Loucy (cell line): ENCODE measurements around the gene STXBP5.

Experiments used
- H2AFZ ChIP-seq: fragments of 200-600 bp; sonication (generic); 2 replicates; pipeline ENCODE4 v1.6.0; 2016; ENCODE audit warnings: antibody characterized with exemption, mild to moderate bottlenecking, low read length, moderate library complexity
- H3F3A ChIP-seq: fragments of 200-600 bp; 2 replicates; pipeline ENCODE4 v1.6.0; 2016; ENCODE audit warnings: antibody characterized with exemption, low read depth, mild to moderate bottlenecking
- H3K27me3 ChIP-seq: fragments of 200-600 bp; sonication (generic); 2 replicates; pipeline ENCODE4 v1.6.1; 2014; ENCODE audit warnings: low read length, mild to moderate bottlenecking; ENCODE audit not compliant: insufficient read depth, poor library complexity, severe bottlenecking
- H3K36me3 ChIP-seq: fragments of 200-600 bp; sonication (generic); 2 replicates; pipeline ENCODE4 v1.6.1; 2016; ENCODE audit warnings: low read length; ENCODE audit not compliant: insufficient read depth
- H3K4me1 ChIP-seq: fragments of 200-600 bp; sonication (generic); 2 replicates; pipeline ENCODE4 v1.5.1; 2014; ENCODE audit warnings: low read length, mild to moderate bottlenecking; ENCODE audit not compliant: insufficient read depth, poor library complexity, severe bottlenecking
- H3K4me2 ChIP-seq: fragments of 200-600 bp; sonication (generic); 2 replicates; pipeline ENCODE4 v1.6.0; 2014; ENCODE audit warnings: antibody characterized with exemption, low read length, low read depth, mild to moderate bottlenecking; ENCODE audit not compliant: poor library complexity, severe bottlenecking
- H3K4me3 ChIP-seq: fragments of 200-600 bp; sonication (generic); 2 replicates; pipeline ENCODE4 v1.5.1; 2014; ENCODE audit warnings: low read length, mild to moderate bottlenecking, mixed read lengths; ENCODE audit not compliant: poor library complexity, severe bottlenecking
- H3K79me2 ChIP-seq: fragments of 200-600 bp; sonication (generic); 2 replicates; pipeline ENCODE4 v1.6.1; 2014; ENCODE audit warnings: low read length; ENCODE audit not compliant: insufficient read depth
- H3K9ac ChIP-seq: fragments of 200-600 bp; sonication (generic); 2 replicates; pipeline ENCODE4 v1.6.0; 2014; ENCODE audit warnings: mild to moderate bottlenecking, low read depth, low read length, moderate library complexity; ENCODE audit not compliant: poor library complexity, severe bottlenecking
- H3K9me2 ChIP-seq: fragments of 200-600 bp; sonication (generic); replicated peaks from 2 replicates; pipeline ENCODE4 v1.6.1; 2016; ENCODE audit warnings: low read depth, low read length, mixed read lengths
- H3K9me3 ChIP-seq: fragments of 200-600 bp; sonication (generic); 2 replicates; pipeline ENCODE4 v1.6.1; 2014; ENCODE audit warnings: mild to moderate bottlenecking, antibody characterized with exemption, low read length, low read depth; ENCODE audit not compliant: insufficient read depth
- H4K20me1 ChIP-seq: fragments of 200-600 bp; sonication (generic); 2 replicates; pipeline ENCODE4 v1.6.0; 2014; ENCODE audit warnings: antibody characterized with exemption, low read length, mild to moderate bottlenecking; ENCODE audit not compliant: insufficient read depth, poor library complexity, severe bottlenecking
- EZH2phosphoT487 ChIP-seq: fragments of 200-600 bp; IDR thresholded peaks from 2 replicates; pipeline ENCODE4 v1.6.1; 2018; ENCODE audit warnings: antibody characterized with exemption, mild to moderate bottlenecking, moderate library complexity, borderline replicate concordance
- TF ChIP-seq, protein P1 (sequence below): fragments of 200-600 bp; sonication (generic); conservative IDR thresholded peaks from 2 replicates; pipeline ENCODE4 v1.5.1; 2014; ENCODE audit warnings: mild to moderate bottlenecking, antibody characterized with exemption, low read length

The STXBP5 gene

DNA sequence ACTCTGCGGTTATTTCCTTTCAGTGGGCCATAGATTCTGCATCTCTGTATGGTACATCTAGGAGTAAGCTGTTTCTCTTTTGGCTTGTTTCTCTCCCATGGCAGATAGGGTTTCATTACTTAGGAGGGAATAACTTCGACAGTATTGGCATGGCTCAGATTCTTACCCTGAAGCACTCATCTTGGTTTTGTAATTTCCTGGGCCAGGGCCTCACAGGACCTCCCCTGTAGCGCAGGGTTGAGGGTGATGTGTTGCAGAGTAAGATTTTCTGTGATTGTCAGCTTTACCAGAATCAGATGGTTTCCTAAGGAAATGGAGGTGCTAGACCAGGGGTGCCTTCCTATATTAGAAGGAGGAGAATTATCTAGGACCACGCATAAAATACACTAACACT is 78.3 kb downstream of the STXBP5 start:
- Histone ChIP-seq H3K79me2 (no peaks in the 10 kb centered on the region), H3K4me1 (no peaks in the 10 kb centered on the region), H2AFZ (no peak overlapping the region), H3K9me2 (no peaks in the 10 kb centered on the region), H3K27me3 (no peaks in the 10 kb centered on the region), H3K36me3 (peaks cover 24% of the 10 kb centered on the region), H3K9ac (no peak overlapping the region), H4K20me1 (no peaks in the 10 kb centered on the region), H3K9me3 (no peaks in the 10 kb centered on the region; the same call in 1 of the 2 replicates), H3K4me2 (no peak overlapping the region), H3F3A (no peaks in the 10 kb centered on the region), H3K4me3 (no peak overlapping the region)
- TF ChIP-seq, protein P1, sequence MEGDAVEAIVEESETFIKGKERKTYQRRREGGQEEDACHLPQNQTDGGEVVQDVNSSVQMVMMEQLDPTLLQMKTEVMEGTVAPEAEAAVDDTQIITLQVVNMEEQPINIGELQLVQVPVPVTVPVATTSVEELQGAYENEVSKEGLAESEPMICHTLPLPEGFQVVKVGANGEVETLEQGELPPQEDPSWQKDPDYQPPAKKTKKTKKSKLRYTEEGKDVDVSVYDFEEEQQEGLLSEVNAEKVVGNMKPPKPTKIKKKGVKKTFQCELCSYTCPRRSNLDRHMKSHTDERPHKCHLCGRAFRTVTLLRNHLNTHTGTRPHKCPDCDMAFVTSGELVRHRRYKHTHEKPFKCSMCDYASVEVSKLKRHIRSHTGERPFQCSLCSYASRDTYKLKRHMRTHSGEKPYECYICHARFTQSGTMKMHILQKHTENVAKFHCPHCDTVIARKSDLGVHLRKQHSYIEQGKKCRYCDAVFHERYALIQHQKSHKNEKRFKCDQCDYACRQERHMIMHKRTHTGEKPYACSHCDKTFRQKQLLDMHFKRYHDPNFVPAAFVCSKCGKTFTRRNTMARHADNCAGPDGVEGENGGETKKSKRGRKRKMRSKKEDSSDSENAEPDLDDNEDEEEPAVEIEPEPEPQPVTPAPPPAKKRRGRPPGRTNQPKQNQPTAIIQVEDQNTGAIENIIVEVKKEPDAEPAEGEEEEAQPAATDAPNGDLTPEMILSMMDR = no peak
- no peak for TF ChIP-seq EZH2phosphoT487

DNA sequence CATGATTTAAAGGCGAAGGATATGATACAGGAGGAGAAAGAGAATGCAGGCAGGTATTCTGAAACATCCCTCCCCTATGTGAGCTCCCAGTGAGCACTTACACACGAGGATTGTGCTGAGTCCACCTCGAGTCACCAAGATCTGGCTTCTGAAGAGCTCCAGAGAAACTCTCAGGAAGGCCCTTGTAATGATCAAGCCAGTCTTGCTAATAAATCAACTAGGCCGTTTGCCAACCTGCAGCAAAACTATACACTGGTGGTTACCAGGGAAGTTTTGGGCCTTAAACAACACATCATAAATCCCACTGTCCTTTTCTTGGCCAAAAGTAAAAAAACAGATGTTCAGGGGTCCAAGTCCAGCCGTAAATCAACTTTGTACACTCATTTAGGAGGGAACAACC is 79.2 kb downstream of the STXBP5 start:
- H3K9me3 ChIP-seq = no peaks in the 10 kb centered on the region; the same call in 1 of the 2 replicates
- H3K4me2 ChIP-seq = no peak overlapping the region
- H3K9me2 ChIP-seq = no peaks in the 10 kb centered on the region
- H4K20me1 ChIP-seq = no peaks in the 10 kb centered on the region
- no peak overlapping the region for H3K9ac ChIP-seq
- TF ChIP-seq EZH2phosphoT487 = no peak
- TF ChIP-seq, protein P1 = no peak
- H3K4me1 ChIP-seq = no peaks in the 10 kb centered on the region
- H3F3A ChIP-seq = no peaks in the 10 kb centered on the region
- no peaks in the 10 kb centered on the region for H3K27me3 ChIP-seq
- peaks cover 15% of the 10 kb centered on the region for H3K36me3 ChIP-seq
- no peaks in the 10 kb centered on the region for H3K79me2 ChIP-seq
- no peak overlapping the region for H3K4me3 ChIP-seq
- no peak overlapping the region for H2AFZ ChIP-seq

DNA sequence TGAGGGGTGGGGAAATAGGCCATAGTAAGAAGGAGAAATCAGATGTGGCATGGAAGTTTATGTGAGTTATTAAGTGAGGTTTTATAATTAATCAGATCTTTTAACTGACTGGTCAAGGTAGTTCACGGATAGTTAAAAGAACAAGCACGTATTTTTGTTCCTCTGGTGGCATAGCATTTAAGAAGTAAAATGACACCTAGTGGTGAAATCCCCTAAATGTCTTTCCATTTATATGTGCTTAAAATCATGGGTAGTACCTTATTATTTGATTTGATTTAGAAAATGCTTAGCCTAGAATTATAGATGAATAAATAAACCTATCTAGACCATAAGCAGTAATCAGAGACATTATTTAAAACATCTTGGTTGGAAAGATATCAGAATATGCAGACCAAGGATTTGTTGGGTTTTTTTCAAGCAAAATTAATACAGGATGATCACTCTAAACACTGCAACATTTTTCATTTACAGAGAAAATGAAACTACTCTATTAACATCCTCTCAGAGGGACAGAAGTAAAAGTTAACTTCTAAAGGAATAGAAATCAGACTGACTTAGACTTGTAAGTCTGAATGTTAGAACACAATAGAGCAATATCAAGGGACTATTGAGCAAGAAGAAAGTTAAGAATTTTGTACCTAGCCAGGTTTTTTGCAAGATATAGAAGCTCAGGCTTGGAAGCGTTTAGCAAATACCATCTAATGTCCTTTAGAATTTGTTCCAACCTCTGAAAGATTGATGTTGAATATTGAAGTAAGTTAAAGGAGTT is 81.1 kb downstream of the STXBP5 start:
- no peak for TF ChIP-seq EZH2phosphoT487
- TF ChIP-seq, protein P1 = peak; percentile 76
- H3K9ac ChIP-seq = no peak overlapping the region
- H3K4me2 ChIP-seq = no peak overlapping the region
- H3K36me3 ChIP-seq = peaks cover 9% of the 10 kb centered on the region; the same call in 1 of the 2 replicates
- no peaks in the 10 kb centered on the region for H3K9me2 ChIP-seq
- H3K9me3 ChIP-seq = no peaks in the 10 kb centered on the region
- no peaks in the 10 kb centered on the region for H3K79me2 ChIP-seq
- H2AFZ ChIP-seq = no peak overlapping the region
- no peaks in the 10 kb centered on the region for H4K20me1 ChIP-seq
- H3F3A ChIP-seq = no peaks in the 10 kb centered on the region
- no peaks in the 10 kb centered on the region for H3K4me1 ChIP-seq
- no peaks in the 10 kb centered on the region for H3K27me3 ChIP-seq
- no peak overlapping the region for H3K4me3 ChIP-seq
